GM18499 (cell line): Measurements from ENCODE around the gene CLASRP.

ENCODE experiments used
- ATAC-seq: cut with Tn5 transposase; IDR thresholded peaks from one replicate; pipeline ENCODE4 v1.9.1; 2021; ENCODE audit warnings: moderate number of reproducible peaks; ENCODE audit not compliant: insufficient read depth, unreplicated experiment

Gene CLASRP

DNA sequence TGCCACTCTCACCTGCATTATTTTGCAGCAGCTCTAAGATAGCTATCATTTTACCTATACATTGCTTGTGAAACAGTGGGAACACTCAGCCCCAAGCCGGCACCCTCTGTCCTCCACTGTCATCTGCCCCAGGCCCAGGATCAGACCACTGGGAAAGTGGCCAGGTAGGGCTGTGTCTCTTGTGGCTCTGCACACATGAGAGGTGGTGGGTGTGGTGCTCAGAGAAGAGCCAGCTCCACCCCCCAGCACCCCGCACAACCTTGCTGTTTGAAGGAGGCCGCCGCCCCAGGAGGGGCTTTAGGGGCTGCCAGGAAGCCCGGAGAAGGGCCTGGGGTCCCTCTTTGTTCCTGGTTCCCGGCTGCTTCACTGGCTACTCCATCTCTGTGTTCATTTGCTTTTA lies 80.7 kb downstream of the CLASRP start:
- no peak for ATAC-seq
